IMR-90 (cell line): Measurements from ENCODE around the gene PARVB.

Experiments
- BHLHE40 ChIP-seq: fragments of 150-350 bp; IDR thresholded peaks from 2 replicates; pipeline ENCODE4 v1.6.1; 2016; ENCODE audit warnings: mild to moderate bottlenecking, low read depth, low read length
- CEBPB ChIP-seq: IDR thresholded peaks from 2 replicates; pipeline ENCODE4 v1.6.1; 2012; ENCODE audit warnings: low read depth, low read length, improper control_type of control experiment
- CHD1 ChIP-seq: IDR thresholded peaks from 2 replicates; pipeline ENCODE4 v1.6.1; 2012; ENCODE audit warnings: low read depth, low read length, improper control_type of control experiment
- FOS ChIP-seq: fragments of 150-350 bp; IDR thresholded peaks from 2 replicates; pipeline ENCODE4 v1.6.1; 2016; ENCODE audit warnings: low read depth, low read length
- MAFK ChIP-seq: IDR thresholded peaks from 2 replicates; pipeline ENCODE4 v1.6.1; 2012; ENCODE audit warnings: low read depth, low read length, improper control_type of control experiment
- MXI1 ChIP-seq: IDR thresholded peaks from 2 replicates; pipeline ENCODE4 v1.6.1; 2012; ENCODE audit warnings: low read depth, mild to moderate bottlenecking, low read length, moderate library complexity, borderline replicate concordance
- NFE2L2 ChIP-seq: fragments of 150-350 bp; IDR thresholded peaks from 2 replicates; pipeline ENCODE4 v1.6.1; 2016; ENCODE audit warnings: low read depth, mild to moderate bottlenecking, low read length
- POLR2A ChIP-seq: IDR thresholded peaks from 2 replicates; pipeline ENCODE4 v1.6.1; 2012; ENCODE audit warnings: mild to moderate bottlenecking, low read depth, low read length
- RAD21 ChIP-seq: IDR thresholded peaks from 2 replicates; pipeline ENCODE4 v1.6.1; 2012; ENCODE audit warnings: low read length, improper control_type of control experiment
- RCOR1 ChIP-seq: IDR thresholded peaks from 2 replicates; pipeline ENCODE4 v1.6.1; 2012; ENCODE audit warnings: mild to moderate bottlenecking, low read length, improper control_type of control experiment; ENCODE audit not compliant: insufficient replicate concordance
- RFX5 ChIP-seq: IDR thresholded peaks from 2 replicates; pipeline ENCODE4 v1.8.0; 2012; ENCODE audit warnings: low read depth, mild to moderate bottlenecking, low read length, moderate library complexity
- TF ChIP-seq, protein P1 (sequence below): conservative IDR thresholded peaks from 2 replicates; pipeline ENCODE4 v1.5.1; 2012; ENCODE audit warnings: mild to moderate bottlenecking, low read depth, low read length, improper control_type of control experiment
- TF ChIP-seq, protein P2 (sequence below): fragments of 150-350 bp; IDR thresholded peaks from 2 replicates; pipeline ENCODE4 v1.6.1; 2016; ENCODE audit warnings: low read depth, mild to moderate bottlenecking, low read length, moderate library complexity, borderline replicate concordance
- TF ChIP-seq, protein P3 (sequence below): fragments of 150-350 bp; IDR thresholded peaks from 2 replicates; pipeline ENCODE4 v1.6.1; 2017; ENCODE audit warnings: mild to moderate bottlenecking, antibody characterized with exemption, low read length, low read depth

DNA sequence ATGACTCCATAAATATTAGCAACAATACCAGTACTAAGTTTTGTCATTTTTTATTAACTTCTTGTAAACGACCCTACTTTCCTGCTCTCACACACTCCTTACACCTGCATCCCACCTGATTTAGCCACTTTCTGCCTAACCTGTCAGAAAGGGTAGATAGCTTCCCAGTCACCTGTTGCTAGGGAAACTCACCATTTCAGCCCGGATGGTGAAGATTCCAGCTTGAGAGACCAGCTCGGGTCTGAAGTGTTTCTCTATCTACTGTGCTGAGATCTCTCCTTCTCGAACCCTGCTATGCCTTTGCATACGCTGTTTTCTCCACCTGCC is 156.6 kb downstream of the PARVB start, which contains the start of gene PARVG:
- TF ChIP-seq POLR2A (no peak), RFX5 (peak; percentile 91), MAFK (no peak), RAD21 (no peak), CHD1 (no peak), FOS (no peak), CEBPB (no peak), MXI1 (no peak), RCOR1 (no peak), NFE2L2 (no peak), BHLHE40 (no peak)
- TF ChIP-seq, protein P1, sequence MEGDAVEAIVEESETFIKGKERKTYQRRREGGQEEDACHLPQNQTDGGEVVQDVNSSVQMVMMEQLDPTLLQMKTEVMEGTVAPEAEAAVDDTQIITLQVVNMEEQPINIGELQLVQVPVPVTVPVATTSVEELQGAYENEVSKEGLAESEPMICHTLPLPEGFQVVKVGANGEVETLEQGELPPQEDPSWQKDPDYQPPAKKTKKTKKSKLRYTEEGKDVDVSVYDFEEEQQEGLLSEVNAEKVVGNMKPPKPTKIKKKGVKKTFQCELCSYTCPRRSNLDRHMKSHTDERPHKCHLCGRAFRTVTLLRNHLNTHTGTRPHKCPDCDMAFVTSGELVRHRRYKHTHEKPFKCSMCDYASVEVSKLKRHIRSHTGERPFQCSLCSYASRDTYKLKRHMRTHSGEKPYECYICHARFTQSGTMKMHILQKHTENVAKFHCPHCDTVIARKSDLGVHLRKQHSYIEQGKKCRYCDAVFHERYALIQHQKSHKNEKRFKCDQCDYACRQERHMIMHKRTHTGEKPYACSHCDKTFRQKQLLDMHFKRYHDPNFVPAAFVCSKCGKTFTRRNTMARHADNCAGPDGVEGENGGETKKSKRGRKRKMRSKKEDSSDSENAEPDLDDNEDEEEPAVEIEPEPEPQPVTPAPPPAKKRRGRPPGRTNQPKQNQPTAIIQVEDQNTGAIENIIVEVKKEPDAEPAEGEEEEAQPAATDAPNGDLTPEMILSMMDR = no peak
- TF ChIP-seq, protein P2, sequence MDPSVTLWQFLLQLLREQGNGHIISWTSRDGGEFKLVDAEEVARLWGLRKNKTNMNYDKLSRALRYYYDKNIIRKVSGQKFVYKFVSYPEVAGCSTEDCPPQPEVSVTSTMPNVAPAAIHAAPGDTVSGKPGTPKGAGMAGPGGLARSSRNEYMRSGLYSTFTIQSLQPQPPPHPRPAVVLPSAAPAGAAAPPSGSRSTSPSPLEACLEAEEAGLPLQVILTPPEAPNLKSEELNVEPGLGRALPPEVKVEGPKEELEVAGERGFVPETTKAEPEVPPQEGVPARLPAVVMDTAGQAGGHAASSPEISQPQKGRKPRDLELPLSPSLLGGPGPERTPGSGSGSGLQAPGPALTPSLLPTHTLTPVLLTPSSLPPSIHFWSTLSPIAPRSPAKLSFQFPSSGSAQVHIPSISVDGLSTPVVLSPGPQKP = no peak
- TF ChIP-seq, protein P3, sequence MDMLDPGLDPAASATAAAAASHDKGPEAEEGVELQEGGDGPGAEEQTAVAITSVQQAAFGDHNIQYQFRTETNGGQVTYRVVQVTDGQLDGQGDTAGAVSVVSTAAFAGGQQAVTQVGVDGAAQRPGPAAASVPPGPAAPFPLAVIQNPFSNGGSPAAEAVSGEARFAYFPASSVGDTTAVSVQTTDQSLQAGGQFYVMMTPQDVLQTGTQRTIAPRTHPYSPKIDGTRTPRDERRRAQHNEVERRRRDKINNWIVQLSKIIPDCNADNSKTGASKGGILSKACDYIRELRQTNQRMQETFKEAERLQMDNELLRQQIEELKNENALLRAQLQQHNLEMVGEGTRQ = no peak
